ENCODE measurements around the gene TMCC2.

- TF ChIP-seq GATA3 (IDR thresholded peaks at IDR 0.05; ENCODE audit: low read depth, low read length) (no peak), GATA2 (IDR thresholded peaks at IDR 0.05; ENCODE audit: low read depth, low read length) (no peak)
Measured at GRCh38 chr1:205243350-205244191, 15.8 kb downstream of the TMCC2 start.

Data from SH-SY5Y (cell line).